H1 (cell line): Measurements from ENCODE around the gene ZSCAN20. TPM values are rescaled to one million over a fixed set of nuclear protein-coding genes. Genes with fewer than 3 reads are reported as not detected.

ENCODE experiments used
- CREB1 ChIP-seq: IDR thresholded peaks from 2 replicates; pipeline ENCODE4 v1.6.1; 2012; ENCODE audit warnings: inconsistent platforms
- polyA plus RNA-seq, 7 experiments: library from polyadenylated mRNA; depleted of rRNA in 3 of 7; stranded (reverse) in 5 of 7; unstranded in 2 of 7; fragments of >200 nt in 5 of 7; fragments of 200-250 nt in 2 of 7; gene quantifications; 1 replicate in 5 of 7; 2 replicates in 1 of 7; 4 replicates in 1 of 7; pipeline versions ENCODE4 v1.2.1 to v1.2.3, GENCODE V29; 2011 to 2013; ENCODE audit warnings: missing spikeins in 2 of 7, mixed read lengths in 2 of 7
- total RNA-seq: library from RNA; stranded (reverse); fragmentation: NEBNext Ultra II Directional; extraction: Animal tissue kit (Norgen Biotek cat#: 25700); gene quantifications from 2 replicates; pipeline ENCODE4 v1.2.1, GENCODE V29; 2021

The ZSCAN20 gene
- total and polyA plus RNA-seq, 2 of the 8 experiments (the other 6 are each of a cell fraction or from before 2014, with no cell fraction given) = 0.70 to 3.4 TPM

DNA sequence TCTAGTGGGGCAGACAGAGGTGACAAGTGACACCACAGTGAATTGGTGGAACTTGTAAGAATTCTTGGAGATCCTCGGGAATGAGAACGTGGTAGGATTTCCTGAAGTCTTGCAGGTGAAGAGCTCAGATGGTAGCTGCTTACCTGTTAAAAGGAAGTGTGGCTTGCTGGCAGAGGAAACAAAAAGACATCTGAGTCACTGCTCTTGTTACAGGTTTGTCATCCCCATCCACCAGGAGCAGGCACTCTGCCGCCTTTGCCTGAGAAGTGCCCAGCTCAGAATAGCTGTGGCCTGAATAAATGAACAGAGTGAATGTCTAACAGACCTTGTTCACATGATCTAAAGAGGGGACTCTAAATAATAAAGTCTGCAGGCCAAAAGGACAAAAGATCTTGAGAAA, 12.3 kb upstream of the ZSCAN20 start (continued):
- no peak for TF ChIP-seq CREB1
